Measurements from ENCODE around the gene SPINK5.

The SPINK5 gene

GRCh38 chr5:148094336-148094735 is 30.6 kb downstream of the SPINK5 start:
- no peak for ATAC-seq

DNA sequence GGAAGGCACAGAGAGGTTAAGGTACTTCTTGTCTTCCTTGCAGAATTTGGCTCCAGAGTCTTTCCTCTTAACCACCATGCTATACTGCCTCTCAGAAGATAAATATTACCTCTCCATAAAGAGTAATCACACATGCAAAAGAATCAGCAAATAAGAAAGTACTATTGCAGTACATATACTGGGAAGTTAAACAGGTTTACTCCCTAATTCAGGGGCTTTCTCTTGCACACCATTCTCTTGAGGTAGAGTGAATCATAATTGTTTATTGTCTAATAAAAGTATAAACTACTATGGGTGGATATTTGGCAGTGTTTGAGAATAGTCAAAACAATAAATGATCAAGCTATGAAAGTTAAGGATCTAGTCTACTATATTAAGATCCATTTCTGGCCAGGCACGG is 40.4 kb downstream of the SPINK5 start:
- ATAC-seq, result no peak

GRCh38 chr5:148107608-148108007 is 43.8 kb downstream of the SPINK5 start:
- no peak for ATAC-seq

DNA sequence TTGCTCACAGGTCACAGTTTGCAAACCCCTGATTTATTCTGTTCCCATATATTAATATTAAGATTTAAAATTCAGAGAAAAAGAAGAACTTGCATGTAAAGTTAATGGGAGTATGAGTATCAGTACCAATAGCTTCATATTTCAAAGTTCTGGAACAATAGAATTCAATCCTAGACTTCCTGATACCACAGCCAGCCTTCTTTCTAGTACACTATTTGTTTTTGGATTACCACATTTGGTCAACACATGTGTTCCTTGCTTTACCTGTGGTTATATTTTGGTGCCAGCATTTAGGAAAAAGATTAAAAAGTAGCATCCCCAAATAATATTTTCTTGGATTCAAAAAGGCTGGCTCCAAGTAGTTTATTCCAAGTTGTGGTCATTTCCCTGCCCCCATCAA is 49.5 kb downstream of the SPINK5 start:
- ATAC-seq, result no peak

- no peak for ATAC-seq
Measured at GRCh38 chr5:148120317-148120716, 56.5 kb downstream of the SPINK5 start.

- no peak for ATAC-seq
Measured at GRCh38 chr5:148125641-148126040, 61.9 kb downstream of the SPINK5 start.

DNA sequence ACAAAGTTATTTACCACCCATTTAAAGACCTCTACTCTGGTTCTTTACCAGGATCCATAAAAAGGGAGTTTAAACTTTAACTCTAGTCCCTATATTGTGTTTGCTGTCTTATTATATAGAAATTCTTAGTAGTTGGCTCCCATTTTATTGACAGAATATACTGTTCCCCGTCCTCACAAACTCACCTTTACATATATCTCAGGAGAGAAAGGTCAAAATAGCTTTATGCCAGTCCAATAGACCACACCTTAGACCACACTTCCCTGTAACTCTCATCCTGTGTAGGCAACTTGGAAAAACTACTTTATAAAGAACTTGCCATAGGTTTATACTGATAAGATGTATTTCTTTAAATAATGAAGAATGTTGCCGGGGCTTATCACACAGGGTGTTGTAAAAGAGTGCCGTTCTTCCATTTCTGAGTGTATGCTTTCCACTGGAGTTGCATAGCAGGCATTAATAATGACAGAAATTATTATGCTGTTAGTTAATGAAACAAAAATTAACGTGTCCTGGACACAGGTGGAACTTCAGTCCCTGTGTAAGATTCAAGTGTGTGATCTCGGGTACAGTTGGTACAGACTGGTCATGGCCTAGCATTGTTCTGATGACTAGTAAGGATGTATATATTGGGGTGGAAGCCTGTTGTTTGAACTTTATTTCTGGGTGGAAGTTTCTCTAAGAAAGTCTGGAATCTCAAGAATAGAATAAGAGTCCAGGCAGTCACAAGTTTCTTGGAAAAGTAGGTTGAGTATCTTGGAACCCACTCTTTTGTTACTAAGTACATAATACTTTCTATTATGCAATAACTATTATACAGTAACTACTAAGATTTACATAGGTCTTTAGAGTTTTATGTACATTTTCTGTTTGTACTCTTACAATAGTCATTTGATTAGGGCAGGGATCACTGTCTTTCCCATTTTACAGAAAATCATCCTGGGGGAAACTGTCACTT is 71.6 kb downstream of the SPINK5 start:
- ATAC-seq, result no peak

DNA sequence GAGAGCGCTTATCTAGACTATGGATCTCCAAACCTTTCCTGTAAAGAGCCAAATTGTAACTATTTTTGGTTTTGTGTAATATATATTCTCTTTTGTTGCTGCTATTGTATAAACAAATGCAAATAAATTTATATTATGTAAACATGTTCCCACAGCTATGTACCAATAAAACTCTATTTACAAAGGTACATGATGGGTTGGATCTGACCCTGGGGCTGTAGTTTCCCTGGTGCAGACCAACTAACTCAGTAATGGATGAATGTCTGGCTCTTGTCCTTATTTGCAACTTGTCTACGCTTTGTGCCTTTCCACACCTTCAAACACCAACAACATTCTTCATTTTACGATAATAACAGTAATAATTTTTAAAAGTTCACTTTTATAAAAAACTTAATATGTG is 77.1 kb downstream of the SPINK5 start:
- ATAC-seq, result no peak

DNA sequence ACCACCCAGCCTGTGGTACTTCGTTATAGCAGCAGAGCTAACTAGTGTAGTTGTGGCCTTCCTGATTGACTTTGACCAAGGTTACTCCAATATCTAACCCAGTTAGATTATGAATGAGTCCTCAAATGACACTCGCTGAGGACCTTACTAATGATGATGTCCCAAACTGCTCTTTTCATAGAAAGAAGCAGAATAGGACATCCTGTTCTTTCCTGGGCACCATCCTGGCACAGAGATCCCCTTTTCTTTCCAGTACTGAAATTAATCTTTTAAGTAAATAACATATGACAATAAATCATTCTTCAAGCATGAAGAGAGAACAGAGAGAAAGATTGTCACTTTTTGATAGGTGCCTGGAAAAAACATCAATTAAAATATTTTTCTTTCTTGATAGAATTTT is 77.9 kb downstream of the SPINK5 start:
- no peak for ATAC-seq

- ATAC-seq, result no peak
Measured at GRCh38 chr5:148145916-148146315, 82.1 kb downstream of the SPINK5 start.

DNA sequence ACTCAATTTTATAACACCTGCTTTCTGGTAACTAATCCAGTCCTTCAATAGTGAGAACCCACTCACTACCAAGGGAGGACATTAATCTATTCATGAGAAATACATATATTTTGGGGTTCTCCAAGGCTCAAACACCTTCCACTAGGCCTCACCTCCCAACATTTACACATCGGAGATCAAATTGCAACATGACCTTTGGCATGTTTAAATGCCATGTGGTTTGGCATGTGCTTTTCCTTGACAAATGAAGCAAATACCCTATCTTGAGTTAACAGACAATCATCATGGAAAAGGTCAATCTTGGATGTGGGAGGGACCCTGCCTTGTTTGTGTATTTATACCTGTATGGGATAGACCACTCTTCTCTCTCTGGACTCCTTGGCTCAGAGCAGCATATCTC is 82.7 kb downstream of the SPINK5 start:
- ATAC-seq, result no peak

- ATAC-seq, result no peak
Measured at GRCh38 chr5:148147415-148147814, 83.6 kb downstream of the SPINK5 start.

GRCh38 chr5:148151872-148152271 is 88.1 kb downstream of the SPINK5 start:
- no peak for ATAC-seq

- no peak for ATAC-seq
Measured at GRCh38 chr5:148152781-148153180, 89.0 kb downstream of the SPINK5 start.

GRCh38 chr5:148156609-148157008 is 92.8 kb downstream of the SPINK5 start:
- no peak for ATAC-seq

DNA sequence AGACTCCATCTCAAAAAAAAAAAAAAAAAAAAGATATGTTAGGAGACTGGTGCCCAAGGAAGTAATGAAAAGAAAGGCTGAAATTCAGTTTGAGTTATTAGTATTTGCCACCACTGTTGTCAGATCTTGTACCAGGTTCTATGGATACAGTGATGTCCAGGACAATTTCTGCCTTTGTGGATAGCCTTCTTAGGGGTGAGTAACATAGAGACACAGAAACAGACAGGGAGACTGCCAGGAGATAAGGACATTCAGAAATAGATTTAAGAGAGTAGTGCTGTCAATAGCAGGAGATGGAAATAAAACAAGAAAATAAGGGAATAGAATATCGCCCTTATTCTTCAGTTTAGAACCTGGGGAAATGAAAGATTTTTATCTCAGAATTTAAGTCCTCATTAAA is 98.3 kb downstream of the SPINK5 start:
- ATAC-seq, result no peak

- no peak for ATAC-seq
Measured at GRCh38 chr5:148163345-148163744, 99.6 kb downstream of the SPINK5 start.

DNA sequence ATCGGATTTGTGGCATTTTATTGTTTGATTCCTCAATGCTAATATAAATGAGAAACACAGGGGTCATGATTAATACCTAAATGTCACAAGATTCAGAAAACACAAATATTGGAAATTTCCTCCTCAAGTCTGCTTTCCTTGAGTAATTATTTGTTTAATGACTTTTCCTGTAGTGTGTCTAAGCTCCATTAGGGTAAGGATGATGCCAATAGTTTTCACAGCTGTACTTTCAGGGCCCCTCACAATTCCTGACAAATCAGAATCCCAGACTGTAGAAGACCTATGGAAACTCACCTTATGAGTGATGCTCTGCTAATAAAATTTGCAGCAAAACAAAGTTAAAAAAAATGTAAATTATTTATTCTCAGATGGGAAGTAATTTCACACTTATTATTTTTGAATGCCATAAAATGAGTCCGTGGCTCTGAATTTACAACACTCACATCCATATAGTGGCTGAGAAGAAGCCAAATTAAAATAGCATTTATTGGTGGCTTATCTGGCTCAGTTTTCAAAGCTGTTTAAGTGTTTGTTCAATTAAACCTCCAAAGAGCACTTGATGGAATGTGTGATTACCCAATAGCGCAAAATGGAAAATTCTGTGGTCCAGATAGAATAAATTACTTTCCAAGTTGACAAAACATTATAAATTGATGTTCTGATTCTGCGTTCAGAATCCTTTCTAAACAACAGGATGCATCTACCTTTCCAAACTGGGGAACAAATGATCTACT is 102.9 kb downstream of the SPINK5 start:
- ATAC-seq, result no peak

DNA sequence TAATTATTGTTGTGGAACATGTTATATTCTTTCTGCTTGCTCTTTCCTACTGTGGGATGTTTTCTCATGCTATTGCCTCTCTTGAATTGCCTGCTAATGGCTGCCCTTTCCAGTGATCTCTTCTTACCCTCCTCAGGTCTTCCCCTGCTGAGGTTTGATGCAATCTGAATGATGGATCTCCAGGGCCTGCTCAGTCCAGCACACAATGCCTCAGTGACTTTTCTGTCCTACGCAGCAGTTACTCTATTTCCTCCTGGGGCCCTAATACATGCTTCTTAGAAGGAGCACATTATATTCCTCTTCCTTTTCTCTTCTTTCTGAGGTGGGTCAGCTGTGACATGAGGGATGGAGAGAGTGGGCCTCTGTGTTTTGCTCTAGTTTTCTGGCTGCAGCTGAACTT is 104.5 kb downstream of the SPINK5 start, which contains the start of gene SPINK14:
TSS of gene SPINK14 (plus strand) at position 301 of the 400 bp plus-strand sequence. CDS start 1,187 bp downstream, outside the sequence.
- no peak for ATAC-seq

DNA sequence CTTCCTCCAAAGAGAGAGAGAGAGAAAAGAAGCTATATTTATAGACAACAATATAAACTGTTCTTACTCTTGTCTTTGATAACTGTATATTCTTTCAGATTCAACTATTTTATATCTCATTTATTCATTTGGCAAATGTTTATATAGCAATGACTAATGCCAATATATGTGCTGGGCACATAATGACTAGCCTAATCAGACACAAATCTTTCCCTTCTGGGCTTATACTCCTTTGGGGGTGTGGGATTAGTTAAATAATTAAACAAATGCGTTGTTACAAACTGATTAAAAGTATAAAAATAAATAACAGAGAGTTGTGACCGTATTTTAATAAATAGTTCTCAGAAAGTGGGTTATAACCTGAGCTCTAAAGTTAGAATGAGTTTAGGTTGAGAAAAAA is 108.6 kb downstream of the SPINK5 start:
- no peak for ATAC-seq

GRCh38 chr5:148176480-148176879 is 112.7 kb downstream of the SPINK5 start:
- ATAC-seq, result no peak

GRCh38 chr5:148177207-148177606 is 113.4 kb downstream of the SPINK5 start:
- ATAC-seq, result no peak

DNA sequence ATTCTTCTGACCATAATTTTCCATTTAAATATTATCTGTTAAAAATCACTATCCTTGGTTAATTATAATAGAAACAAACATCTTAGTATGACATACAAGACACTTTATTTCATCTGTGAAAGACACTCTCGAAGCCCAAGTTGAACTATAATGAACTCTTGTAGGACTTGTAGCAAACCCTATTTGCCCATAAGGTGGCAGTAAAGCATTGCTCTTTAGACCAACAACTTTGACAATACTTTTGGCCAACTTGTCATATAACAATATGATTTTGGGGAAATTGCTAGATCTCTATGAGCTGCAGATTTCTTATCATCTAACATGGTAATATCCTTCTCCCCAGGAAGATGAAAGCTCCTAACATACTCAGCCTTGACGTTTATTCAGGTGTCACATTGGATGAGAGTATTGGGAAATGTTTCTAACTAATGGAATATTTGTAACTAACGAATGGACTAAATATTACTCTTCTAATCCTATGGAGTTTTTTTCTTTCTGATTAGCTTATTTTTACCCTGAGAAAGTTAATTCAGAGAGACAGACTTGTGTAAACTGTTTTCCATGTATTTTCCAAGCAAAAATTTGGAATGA is 115.5 kb downstream of the SPINK5 start:
- peak in 1 of 2 donors; percentile 36 for ATAC-seq

All from activated CD4-positive, CD25-positive, alpha-beta regulatory T cell treated with anti-CD3 and anti-CD28 coated beads, Interleukin-2, amount 50 U/mL, for 24 hours (primary cell).